ENCODE measurements around the gene LRRN4. TPM values are rescaled to one million over a fixed set of nuclear protein-coding genes. Genes with fewer than 3 reads are reported as not detected.

Gene LRRN4
- total RNA-seq, 2 donors from 2014 or later, result 1.6 to 7.6 TPM

DNA sequence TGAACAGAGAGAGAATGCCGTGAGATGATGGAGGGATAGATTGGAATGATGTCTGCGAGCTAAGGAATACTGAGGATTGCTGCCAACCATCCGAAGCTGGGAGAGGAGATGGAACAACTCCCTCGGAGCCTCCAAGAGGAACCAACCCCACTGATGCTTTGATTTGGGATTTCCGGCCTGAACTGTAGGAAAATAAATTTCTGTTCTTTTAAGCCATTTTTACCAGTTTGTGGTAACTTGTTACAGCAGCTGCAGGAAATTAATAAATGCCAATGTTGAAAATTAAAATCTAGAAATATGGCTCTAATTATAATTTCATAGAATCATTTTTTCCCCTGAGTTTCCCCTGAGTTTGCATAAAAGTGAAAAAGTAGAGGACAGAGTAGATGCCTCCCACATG lies 14.1 kb downstream of the LRRN4 start:
- TF ChIP-seq, protein P1, sequence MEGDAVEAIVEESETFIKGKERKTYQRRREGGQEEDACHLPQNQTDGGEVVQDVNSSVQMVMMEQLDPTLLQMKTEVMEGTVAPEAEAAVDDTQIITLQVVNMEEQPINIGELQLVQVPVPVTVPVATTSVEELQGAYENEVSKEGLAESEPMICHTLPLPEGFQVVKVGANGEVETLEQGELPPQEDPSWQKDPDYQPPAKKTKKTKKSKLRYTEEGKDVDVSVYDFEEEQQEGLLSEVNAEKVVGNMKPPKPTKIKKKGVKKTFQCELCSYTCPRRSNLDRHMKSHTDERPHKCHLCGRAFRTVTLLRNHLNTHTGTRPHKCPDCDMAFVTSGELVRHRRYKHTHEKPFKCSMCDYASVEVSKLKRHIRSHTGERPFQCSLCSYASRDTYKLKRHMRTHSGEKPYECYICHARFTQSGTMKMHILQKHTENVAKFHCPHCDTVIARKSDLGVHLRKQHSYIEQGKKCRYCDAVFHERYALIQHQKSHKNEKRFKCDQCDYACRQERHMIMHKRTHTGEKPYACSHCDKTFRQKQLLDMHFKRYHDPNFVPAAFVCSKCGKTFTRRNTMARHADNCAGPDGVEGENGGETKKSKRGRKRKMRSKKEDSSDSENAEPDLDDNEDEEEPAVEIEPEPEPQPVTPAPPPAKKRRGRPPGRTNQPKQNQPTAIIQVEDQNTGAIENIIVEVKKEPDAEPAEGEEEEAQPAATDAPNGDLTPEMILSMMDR (conservative IDR thresholded peaks at IDR 0.05), result no peak
- no peak overlapping the region for H3K27ac ChIP-seq (ENCODE audit: low read depth, low read length)
- Mint-ChIP-seq H3K36me3 (ENCODE audit: low read depth) (peaks cover 45% of the 10 kb centered on the region), H3K4me3 (no peak overlapping the region), H3K27me3 (ENCODE audit: insufficient read depth) (no peaks in the 10 kb centered on the region), H3K9me3 (no peaks in the 10 kb centered on the region), H3K27ac (no peak overlapping the region), H3K4me1 (no peaks in the 10 kb centered on the region)
- H3K4me3 ChIP-seq (ENCODE audit: low read length), result no peak overlapping the region
- no peaks in the 10 kb centered on the region for H3K27me3 ChIP-seq (ENCODE audit: control insufficient read depth, insufficient read depth, low read length, poor library complexity, severe bottlenecking)
- no peak for DNase-seq
- WGBS, 2 experiments (ENCODE audit: insufficient coverage in 1 of 2, insufficient read length in 1 of 2), result 94 to 100% methylated on average over 5 of the region's 5 CpGs
- peaks cover 50% of the 10 kb centered on the region for H3K36me3 ChIP-seq (ENCODE audit: control insufficient read depth, insufficient read depth, low read length)
- no peak overlapping the region for H3K9ac ChIP-seq (ENCODE audit: extremely low read depth, low read length, poor library complexity, severe bottlenecking)
- H3K4me1 ChIP-seq (ENCODE audit: control insufficient read depth, insufficient read depth, low read length), result peaks cover 2% of the 10 kb centered on the region
- no peaks in the 10 kb centered on the region for H3K9me3 ChIP-seq (ENCODE audit: control insufficient read depth, low read length)

DNA sequence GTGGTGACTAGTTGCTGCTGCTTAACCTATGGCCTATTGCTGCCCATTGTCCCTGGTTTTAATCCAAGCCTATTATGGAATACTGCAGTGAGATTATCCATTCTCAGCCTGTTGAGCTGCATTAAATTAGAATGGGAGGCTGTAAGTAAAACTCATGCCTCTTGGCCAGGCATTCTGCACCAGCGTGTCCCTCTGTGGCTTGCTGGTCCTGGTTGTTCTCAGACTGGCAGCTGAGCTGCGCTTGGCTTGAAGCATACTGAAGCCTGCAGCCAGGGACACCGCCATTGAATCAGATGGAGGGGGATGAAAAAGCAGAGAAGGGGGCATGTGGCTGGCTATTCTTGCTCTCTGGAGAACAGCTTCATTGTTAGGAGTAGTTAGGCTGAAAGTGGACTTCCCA lies 15.6 kb downstream of the LRRN4 start:
- H3K36me3 ChIP-seq (ENCODE audit: control insufficient read depth, insufficient read depth, low read length), result peaks cover 65% of the 10 kb centered on the region
- H3K27ac ChIP-seq (ENCODE audit: low read depth, low read length), result no peak overlapping the region
- Mint-ChIP-seq H3K36me3 (ENCODE audit: low read depth) (peaks cover 59% of the 10 kb centered on the region), H3K4me3 (no peak overlapping the region), H3K27me3 (ENCODE audit: insufficient read depth) (no peaks in the 10 kb centered on the region), H3K27ac (no peak overlapping the region), H3K4me1 (no peaks in the 10 kb centered on the region), H3K9me3 (no peaks in the 10 kb centered on the region)
- no peak overlapping the region for H3K4me3 ChIP-seq (ENCODE audit: low read length)
- no peak for DNase-seq
- TF ChIP-seq, protein P1 (conservative IDR thresholded peaks at IDR 0.05), result no peak
- no peaks in the 10 kb centered on the region for H3K9me3 ChIP-seq (ENCODE audit: control insufficient read depth, low read length)
- H3K9ac ChIP-seq (ENCODE audit: extremely low read depth, low read length, poor library complexity, severe bottlenecking), result no peak overlapping the region
- WGBS, 2 experiments (ENCODE audit: insufficient coverage in 1 of 2, insufficient read length in 1 of 2), result 91% methylated on average over 3 of the region's 3 CpGs; no CpG with 5 or more reads in 1 of the 2 experiments
- no peaks in the 10 kb centered on the region for H3K27me3 ChIP-seq (ENCODE audit: control insufficient read depth, insufficient read depth, low read length, poor library complexity, severe bottlenecking)
- H3K4me1 ChIP-seq (ENCODE audit: control insufficient read depth, insufficient read depth, low read length), result peaks cover 5% of the 10 kb centered on the region

DNA sequence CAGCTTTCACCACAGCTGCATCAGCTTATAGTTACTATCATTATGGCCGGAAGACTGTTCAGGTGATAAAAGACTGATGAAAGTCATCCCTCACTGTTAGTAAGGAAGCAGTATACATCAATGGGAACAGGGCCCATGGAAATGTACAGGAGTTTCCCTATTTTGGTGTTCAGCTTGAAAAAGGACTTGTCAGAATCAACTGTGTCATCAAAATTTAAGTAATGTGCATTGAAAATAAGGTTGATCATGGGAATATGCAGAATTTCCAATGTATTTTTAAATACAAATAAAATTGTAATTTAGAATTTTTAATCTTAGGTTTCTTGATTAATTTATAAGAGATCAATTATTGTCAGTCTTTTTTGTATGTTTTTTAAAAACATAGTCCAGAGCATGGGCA lies 16.8 kb downstream of the LRRN4 start:
- Mint-ChIP-seq H3K27ac (no peak overlapping the region), H3K36me3 (ENCODE audit: low read depth) (peaks cover 62% of the 10 kb centered on the region), H3K27me3 (ENCODE audit: insufficient read depth) (no peaks in the 10 kb centered on the region), H3K9me3 (no peaks in the 10 kb centered on the region), H3K4me1 (no peaks in the 10 kb centered on the region), H3K4me3 (no peak overlapping the region)
- TF ChIP-seq, protein P1 (conservative IDR thresholded peaks at IDR 0.05), result no peak
- no peak overlapping the region for H3K27ac ChIP-seq (ENCODE audit: low read depth, low read length)
- H3K36me3 ChIP-seq (ENCODE audit: control insufficient read depth, insufficient read depth, low read length), result peaks cover 73% of the 10 kb centered on the region
- no peak for DNase-seq
- H3K27me3 ChIP-seq (ENCODE audit: control insufficient read depth, insufficient read depth, low read length, poor library complexity, severe bottlenecking), result no peaks in the 10 kb centered on the region
- no peak overlapping the region for H3K9ac ChIP-seq (ENCODE audit: extremely low read depth, low read length, poor library complexity, severe bottlenecking)
- WGBS, 2 experiments (ENCODE audit: insufficient coverage in 1 of 2, insufficient read length in 1 of 2), result 89% methylated on average over 1 of the region's 1 CpG; no CpG with 5 or more reads in 1 of the 2 experiments
- peaks cover 5% of the 10 kb centered on the region for H3K4me1 ChIP-seq (ENCODE audit: control insufficient read depth, insufficient read depth, low read length)
- H3K9me3 ChIP-seq (ENCODE audit: control insufficient read depth, low read length), result no peaks in the 10 kb centered on the region
- H3K4me3 ChIP-seq (ENCODE audit: low read length), result no peak overlapping the region
